T-helper 1 cell treated with Interleukin-12 subunit alpha and Interleukin-12 subunit beta and Interleukin-4 antibody, amounts not matched to agents 30 μg/mL and 1 μg/mL, for 36 hours (primary cell): Measurements from ENCODE around the gene WNT7A.

Source experiments
- H3K27ac Mint-ChIP-seq: one replicate; pipeline ENCODE4 v1.8.0; 2021; ENCODE audit warnings: mild to moderate bottlenecking, mixed read lengths
- H3K27me3 Mint-ChIP-seq: one replicate; pipeline ENCODE4 v1.8.0; 2021; ENCODE audit warnings: low read depth, mixed read lengths
- H3K36me3 Mint-ChIP-seq: one replicate; pipeline ENCODE4 v1.8.0; 2021; ENCODE audit warnings: low read depth, mixed read lengths
- H3K4me1 Mint-ChIP-seq: one replicate; pipeline ENCODE4 v1.8.0; 2021; ENCODE audit warnings: low read depth, mixed read lengths
- H3K4me3 Mint-ChIP-seq: one replicate; pipeline ENCODE4 v1.8.0; 2021; ENCODE audit warnings: mild to moderate bottlenecking, moderate library complexity, mixed read lengths
- H3K9me3 Mint-ChIP-seq: one replicate; pipeline ENCODE4 v1.8.0; 2021; ENCODE audit warnings: mixed read lengths

Gene WNT7A

GRCh38 chr3:13785351-13785750 is 94.5 kb downstream of the WNT7A start:
- H3K4me1 Mint-ChIP-seq = no peaks in the 10 kb centered on the region
- H3K27ac Mint-ChIP-seq = no peak overlapping the region
- H3K36me3 Mint-ChIP-seq = no peaks in the 10 kb centered on the region
- H3K9me3 Mint-ChIP-seq = no peaks in the 10 kb centered on the region
- H3K4me3 Mint-ChIP-seq = no peak overlapping the region
- H3K27me3 Mint-ChIP-seq = peaks cover 10% of the 10 kb centered on the region

- peaks cover 10% of the 10 kb centered on the region for H3K27me3 Mint-ChIP-seq
- no peak overlapping the region for H3K4me3 Mint-ChIP-seq
- H3K9me3 Mint-ChIP-seq = no peaks in the 10 kb centered on the region
- H3K4me1 Mint-ChIP-seq = no peaks in the 10 kb centered on the region
- H3K27ac Mint-ChIP-seq = no peak overlapping the region
- no peaks in the 10 kb centered on the region for H3K36me3 Mint-ChIP-seq
Measured at GRCh38 chr3:13783476-13783875, 96.4 kb downstream of the WNT7A start.

- no peak overlapping the region for H3K4me3 Mint-ChIP-seq
- no peaks in the 10 kb centered on the region for H3K4me1 Mint-ChIP-seq
- H3K27ac Mint-ChIP-seq = no peak overlapping the region
- no peaks in the 10 kb centered on the region for H3K9me3 Mint-ChIP-seq
- H3K36me3 Mint-ChIP-seq = no peaks in the 10 kb centered on the region
- peaks cover 10% of the 10 kb centered on the region for H3K27me3 Mint-ChIP-seq
Measured at GRCh38 chr3:13782501-13782900, 97.4 kb downstream of the WNT7A start.

GRCh38 chr3:13781417-13781816 is 98.5 kb downstream of the WNT7A start:
- Mint-ChIP-seq H3K4me1 (no peaks in the 10 kb centered on the region), H3K4me3 (no peak overlapping the region), H3K27ac (no peak overlapping the region), H3K9me3 (no peaks in the 10 kb centered on the region), H3K36me3 (no peaks in the 10 kb centered on the region), H3K27me3 (peaks cover 10% of the 10 kb centered on the region)

GRCh38 chr3:13780432-13781176 is 99.3 kb downstream of the WNT7A start:
- Mint-ChIP-seq H3K9me3 (no peaks in the 10 kb centered on the region), H3K36me3 (no peaks in the 10 kb centered on the region), H3K27ac (no peak overlapping the region), H3K27me3 (peaks cover 10% of the 10 kb centered on the region), H3K4me1 (no peaks in the 10 kb centered on the region), H3K4me3 (no peak overlapping the region)

- H3K4me3 Mint-ChIP-seq = no peak overlapping the region
- no peak overlapping the region for H3K27ac Mint-ChIP-seq
- no peaks in the 10 kb centered on the region for H3K4me1 Mint-ChIP-seq
- no peaks in the 10 kb centered on the region for H3K9me3 Mint-ChIP-seq
- no peaks in the 10 kb centered on the region for H3K36me3 Mint-ChIP-seq
- H3K27me3 Mint-ChIP-seq = no peaks in the 10 kb centered on the region
Measured at GRCh38 chr3:13776253-13777050, 103.4 kb downstream of the WNT7A start.

- Mint-ChIP-seq H3K4me1 (peaks cover 4% of the 10 kb centered on the region), H3K27me3 (no peaks in the 10 kb centered on the region), H3K36me3 (no peaks in the 10 kb centered on the region), H3K27ac (no peak overlapping the region), H3K4me3 (no peak overlapping the region), H3K9me3 (no peaks in the 10 kb centered on the region)
Measured at GRCh38 chr3:13772885-13773745, 106.8 kb downstream of the WNT7A start.

GRCh38 chr3:13772321-13772745 is 107.5 kb downstream of the WNT7A start:
- Mint-ChIP-seq H3K27ac (no peak overlapping the region), H3K36me3 (no peaks in the 10 kb centered on the region), H3K9me3 (no peaks in the 10 kb centered on the region)

GRCh38 chr3:13771496-13771895 is 108.4 kb downstream of the WNT7A start:
- H3K4me3 Mint-ChIP-seq = no peak overlapping the region
- H3K27me3 Mint-ChIP-seq = no peaks in the 10 kb centered on the region
- H3K4me1 Mint-ChIP-seq = peaks cover 4% of the 10 kb centered on the region
- no peaks in the 10 kb centered on the region for H3K36me3 Mint-ChIP-seq
- H3K27ac Mint-ChIP-seq = no peak overlapping the region
- H3K9me3 Mint-ChIP-seq = no peaks in the 10 kb centered on the region

More at GRCh38 chr3:13772321-13772745, 107.5 kb downstream of the WNT7A start:
- peaks cover 4% of the 10 kb centered on the region for H3K4me1 Mint-ChIP-seq
- H3K4me3 Mint-ChIP-seq = no peak overlapping the region
- H3K27me3 Mint-ChIP-seq = no peaks in the 10 kb centered on the region

- Mint-ChIP-seq H3K9me3 (no peaks in the 10 kb centered on the region), H3K36me3 (no peaks in the 10 kb centered on the region), H3K4me1 (peaks cover 4% of the 10 kb centered on the region), H3K4me3 (no peak overlapping the region), H3K27me3 (no peaks in the 10 kb centered on the region), H3K27ac (no peak overlapping the region)
Measured at GRCh38 chr3:13770170-13771169, 109.4 kb downstream of the WNT7A start.

GRCh38 chr3:13769422-13769821 is 110.4 kb downstream of the WNT7A start:
- Mint-ChIP-seq H3K27me3 (no peaks in the 10 kb centered on the region), H3K36me3 (no peaks in the 10 kb centered on the region), H3K9me3 (no peaks in the 10 kb centered on the region), H3K4me1 (peaks cover 4% of the 10 kb centered on the region), H3K4me3 (no peak overlapping the region), H3K27ac (no peak overlapping the region)

GRCh38 chr3:13768453-13768852 is 111.4 kb downstream of the WNT7A start:
- H3K4me1 Mint-ChIP-seq = peaks cover 4% of the 10 kb centered on the region
- peaks cover under 1% of the 10 kb centered on the region for H3K9me3 Mint-ChIP-seq
- no peaks in the 10 kb centered on the region for H3K27me3 Mint-ChIP-seq
- H3K36me3 Mint-ChIP-seq = no peaks in the 10 kb centered on the region
- H3K4me3 Mint-ChIP-seq = no peak overlapping the region
- H3K27ac Mint-ChIP-seq = no peak overlapping the region

GRCh38 chr3:13767896-13768295 is 112.0 kb downstream of the WNT7A start:
- H3K4me3 Mint-ChIP-seq = no peak overlapping the region
- H3K27me3 Mint-ChIP-seq = no peaks in the 10 kb centered on the region
- H3K4me1 Mint-ChIP-seq = peaks cover 4% of the 10 kb centered on the region
- H3K36me3 Mint-ChIP-seq = no peaks in the 10 kb centered on the region
- no peak overlapping the region for H3K27ac Mint-ChIP-seq
- peaks cover 3% of the 10 kb centered on the region for H3K9me3 Mint-ChIP-seq
